H9 (cell line): Measurements from ENCODE around the gene HDGFL3. TPM values are rescaled to one million over a fixed set of nuclear protein-coding genes. Genes with fewer than 3 reads are reported as not detected.

Experiments
- DNase-seq: peaks from one replicate; pipeline ENCODE4 v3.0.0-alpha.2; 2017
- H2AFZ ChIP-seq: one replicate; pipeline ENCODE4 v1.6.1; 2013; ENCODE audit warnings: mild to moderate bottlenecking, low read length, control low read depth, moderate library complexity
- H2AK5ac ChIP-seq: 2 replicates; pipeline ENCODE4 v1.6.1; 2013; ENCODE audit warnings: low read length, control low read depth, mixed read lengths; ENCODE audit not compliant: insufficient read length
- H2BK120ac ChIP-seq: one replicate; pipeline ENCODE4 v1.6.1; 2013; ENCODE audit warnings: low read depth, mild to moderate bottlenecking, low read length, control low read depth, inconsistent platforms; ENCODE audit not compliant: poor library complexity, severe bottlenecking
- H2BK12ac ChIP-seq: 2 replicates; pipeline ENCODE4 v1.6.1; 2013; ENCODE audit warnings: low read length, control low read depth, mixed read lengths, low read depth; ENCODE audit not compliant: insufficient read length
- H2BK15ac ChIP-seq: 2 replicates; pipeline ENCODE4 v1.6.1; 2013; ENCODE audit warnings: low read depth, low read length, control low read depth
- H2BK20ac ChIP-seq: one replicate; pipeline ENCODE4 v1.6.1; 2013; ENCODE audit warnings: low read depth, mild to moderate bottlenecking, low read length, control low read depth, inconsistent platforms; ENCODE audit not compliant: poor library complexity, severe bottlenecking
- H2BK5ac ChIP-seq: 2 replicates; pipeline ENCODE4 v1.6.1; 2013; ENCODE audit warnings: low read length, control low read depth, mixed read lengths; ENCODE audit not compliant: insufficient read length
- H3K14ac ChIP-seq: 2 replicates; pipeline ENCODE4 v1.6.1; 2013; ENCODE audit warnings: low read length, control low read depth; ENCODE audit not compliant: insufficient read depth
- H3K18ac ChIP-seq: 2 replicates; pipeline ENCODE4 v1.6.1; 2013; ENCODE audit warnings: low read depth, mild to moderate bottlenecking, mixed read lengths, low read length, control low read depth; ENCODE audit not compliant: insufficient read length
- H3K23ac ChIP-seq: 2 replicates; pipeline ENCODE4 v1.6.1; 2013; ENCODE audit warnings: low read length, control low read depth, mixed read lengths, low read depth; ENCODE audit not compliant: insufficient read length
- H3K23me2 ChIP-seq: 2 replicates; pipeline ENCODE4 v1.6.1; 2013; ENCODE audit warnings: low read depth, mild to moderate bottlenecking, mixed read lengths, low read length, control low read depth; ENCODE audit not compliant: insufficient read length, poor library complexity, severe bottlenecking
- H3K27ac ChIP-seq: 2 replicates; pipeline ENCODE4 v1.5.1; 2013; ENCODE audit warnings: low read length, control low read depth, mixed read lengths, low read depth; ENCODE audit not compliant: insufficient read length
- H3K27me3 ChIP-seq: 2 replicates; pipeline ENCODE4 v1.6.1; 2013; ENCODE audit warnings: low read length, control low read depth, inconsistent platforms; ENCODE audit not compliant: insufficient read depth
- H3K4ac ChIP-seq: 2 replicates; pipeline ENCODE4 v1.6.1; 2013; ENCODE audit warnings: low read depth, mild to moderate bottlenecking, control low read depth, inconsistent platforms, low read length, moderate library complexity
- H3K4me1 ChIP-seq: 2 replicates; pipeline ENCODE4 v1.6.1; 2013; ENCODE audit warnings: low read length, control low read depth, inconsistent platforms; ENCODE audit not compliant: insufficient read depth
- H3K4me2 ChIP-seq: 2 replicates; pipeline ENCODE4 v1.6.1; 2013; ENCODE audit warnings: low read length, control low read depth, mixed read lengths; ENCODE audit not compliant: insufficient read length, insufficient read depth
- H3K56ac ChIP-seq: 2 replicates; pipeline ENCODE4 v1.6.1; 2013; ENCODE audit warnings: low read depth, mild to moderate bottlenecking, mixed read lengths, low read length, control low read depth; ENCODE audit not compliant: insufficient read length
- H3K79me1 ChIP-seq: 2 replicates; pipeline ENCODE4 v1.6.1; 2013; ENCODE audit warnings: low read depth, mild to moderate bottlenecking, moderate library complexity, low read length, control low read depth, inconsistent platforms; ENCODE audit not compliant: insufficient read depth, poor library complexity, severe bottlenecking
- H3K79me2 ChIP-seq: 2 replicates; pipeline ENCODE4 v1.6.1; 2013; ENCODE audit warnings: low read length, control low read depth, inconsistent platforms; ENCODE audit not compliant: insufficient read depth
- H3K9ac ChIP-seq: 2 replicates; pipeline ENCODE4 v1.6.1; 2013; ENCODE audit warnings: low read length, control low read depth, mixed read lengths; ENCODE audit not compliant: insufficient read length; ENCODE audit errors: extremely low read depth
- H3K9me3 ChIP-seq: one replicate; pipeline ENCODE4 v1.6.1; 2013; ENCODE audit warnings: low read depth, low read length, inconsistent platforms; ENCODE audit not compliant: control insufficient read depth
- H3T11ph ChIP-seq: one replicate; pipeline ENCODE4 v1.6.1; 2013; ENCODE audit warnings: mild to moderate bottlenecking, low read length, control low read depth, inconsistent platforms
- H4K20me1 ChIP-seq: one replicate; pipeline ENCODE4 v1.6.1; 2013; ENCODE audit not compliant: control insufficient read depth, insufficient read length, insufficient read depth
- H4K5ac ChIP-seq: 2 replicates; pipeline ENCODE4 v1.6.1; 2013; ENCODE audit warnings: low read depth, mild to moderate bottlenecking, mixed read lengths, low read length, control low read depth; ENCODE audit not compliant: insufficient read length
- H4K8ac ChIP-seq: replicated peaks from 2 replicates; pipeline ENCODE4 v1.6.1; 2013; ENCODE audit warnings: low read length, control low read depth, mixed read lengths, low read depth; ENCODE audit not compliant: insufficient read length
- H4K91ac ChIP-seq: 2 replicates; pipeline ENCODE4 v1.6.1; 2013; ENCODE audit warnings: low read depth, mild to moderate bottlenecking, moderate library complexity, mixed read lengths, low read length, control low read depth; ENCODE audit not compliant: insufficient read length
- H3K27ac Mint-ChIP-seq, 3 experiments: 2 replicates in 2 of 3; 3 replicates in 1 of 3; pipeline ENCODE4 v1.8.0; 2020 to 2021; ENCODE audit warnings: mixed read lengths in 3 of 3, mild to moderate bottlenecking in 1 of 3, moderate library complexity in 1 of 3
- H3K27me3 Mint-ChIP-seq: 2 replicates; pipeline ENCODE4 v1.8.0; 2021; ENCODE audit warnings: low read depth, mild to moderate bottlenecking, moderate library complexity, mixed read lengths
- H3K36me3 Mint-ChIP-seq, 3 experiments: 2 replicates in 2 of 3; 3 replicates in 1 of 3; pipeline ENCODE4 v1.8.0; 2020 to 2021; ENCODE audit warnings: low read depth in 3 of 3, mixed read lengths in 3 of 3; ENCODE audit not compliant: insufficient read depth in 1 of 3
- H3K4me1 Mint-ChIP-seq, 2 experiments: 2 replicates each; pipeline ENCODE4 v1.8.0; 2020; ENCODE audit warnings: mixed read lengths in 2 of 2
- H3K4me3 Mint-ChIP-seq, 2 experiments: 2 replicates in 1 of 2; 3 replicates in 1 of 2; pipeline ENCODE4 v1.8.0; 2020 to 2021; ENCODE audit warnings: mild to moderate bottlenecking in 2 of 2, mixed read lengths in 2 of 2, moderate library complexity in 1 of 2
- H3K9me3 Mint-ChIP-seq, 2 experiments: 2 replicates in 1 of 2; 3 replicates in 1 of 2; pipeline ENCODE4 v1.8.0; 2020; ENCODE audit warnings: mild to moderate bottlenecking in 2 of 2, mixed read lengths in 2 of 2, moderate library complexity in 1 of 2
- WGBS: extraction: QIAGEN DNeasy Blood & Tissue Kit; methylation state at CpG from one replicate; pipeline ENCODE4 v1.1.7; 2013; ENCODE audit warnings: missing lambda C conversion rate, low lambda C conversion rate, mixed read lengths; ENCODE audit not compliant: insufficient read length; ENCODE audit errors: extremely low coverage; 5-methylcytosine and 5-hydroxymethylcytosine counted together
- total RNA-seq: library from RNA; stranded (reverse); gene quantifications from 2 replicates; pipeline ENCODE4 v1.2.1, GENCODE V29; 2021
- TF ChIP-seq, protein P1 (sequence below): fragments of 200-600 bp; sonication (generic); conservative IDR thresholded peaks from 3 replicates; pipeline ENCODE4 v1.8.0; 2021; ENCODE audit warnings: antibody characterized with exemption, mild to moderate bottlenecking

HDGFL3 gene
- total RNA-seq, 1 experiment from 2014 or later: 120 TPM

DNA sequence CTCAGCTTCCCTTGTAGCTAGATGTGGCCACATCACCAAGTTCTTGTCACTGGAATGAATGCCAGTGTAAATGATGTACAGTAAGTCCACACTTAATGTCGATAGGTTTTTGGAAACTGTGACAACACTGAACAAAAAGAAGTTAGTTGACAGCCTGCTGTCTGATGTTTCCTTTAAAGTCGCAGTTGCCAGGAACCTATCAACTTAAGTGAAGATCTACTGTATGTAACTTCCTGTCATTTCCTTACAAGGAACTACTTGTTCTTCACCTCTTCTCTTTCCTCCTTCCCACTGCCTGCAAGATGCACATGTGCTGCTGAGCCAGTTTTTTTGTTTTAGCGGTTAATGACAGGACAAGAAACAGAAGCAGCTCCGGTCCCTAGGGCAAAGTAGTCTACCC, 44.6 kb downstream of the HDGFL3 start:
- no peak overlapping the region for H2BK15ac ChIP-seq
- no peak overlapping the region for H3T11ph ChIP-seq
- H2AFZ ChIP-seq: no peak overlapping the region
- no peak overlapping the region for H2BK12ac ChIP-seq
- Mint-ChIP-seq H3K4me3 (no peak overlapping the region), H3K9me3 (peaks cover 0 to 5% of the 10 kb centered on the region in 2 experiments; a peak in 2 of 5 replicates), H3K27ac (peak overlapping the region in 1 of 3 experiments; percentile 79; a peak in 1 of 7 replicates), H3K4me1 (peaks cover 20 to 24% of the 10 kb centered on the region in 2 experiments), H3K36me3 (peaks cover 8 to 26% (median 25%) of the 10 kb centered on the region in 3 experiments; a peak in 6 of 7 replicates), H3K27me3 (no peaks in the 10 kb centered on the region)
- H2BK120ac ChIP-seq: no peak overlapping the region
- no peak for DNase-seq
- no peak overlapping the region for H2BK20ac ChIP-seq
- H3K56ac ChIP-seq: no peak overlapping the region
- H4K5ac ChIP-seq: no peak overlapping the region
- no CpG with 5 or more reads among the region's 4 CpGs for WGBS
- no peak overlapping the region for H3K23ac ChIP-seq
- TF ChIP-seq, protein P1, sequence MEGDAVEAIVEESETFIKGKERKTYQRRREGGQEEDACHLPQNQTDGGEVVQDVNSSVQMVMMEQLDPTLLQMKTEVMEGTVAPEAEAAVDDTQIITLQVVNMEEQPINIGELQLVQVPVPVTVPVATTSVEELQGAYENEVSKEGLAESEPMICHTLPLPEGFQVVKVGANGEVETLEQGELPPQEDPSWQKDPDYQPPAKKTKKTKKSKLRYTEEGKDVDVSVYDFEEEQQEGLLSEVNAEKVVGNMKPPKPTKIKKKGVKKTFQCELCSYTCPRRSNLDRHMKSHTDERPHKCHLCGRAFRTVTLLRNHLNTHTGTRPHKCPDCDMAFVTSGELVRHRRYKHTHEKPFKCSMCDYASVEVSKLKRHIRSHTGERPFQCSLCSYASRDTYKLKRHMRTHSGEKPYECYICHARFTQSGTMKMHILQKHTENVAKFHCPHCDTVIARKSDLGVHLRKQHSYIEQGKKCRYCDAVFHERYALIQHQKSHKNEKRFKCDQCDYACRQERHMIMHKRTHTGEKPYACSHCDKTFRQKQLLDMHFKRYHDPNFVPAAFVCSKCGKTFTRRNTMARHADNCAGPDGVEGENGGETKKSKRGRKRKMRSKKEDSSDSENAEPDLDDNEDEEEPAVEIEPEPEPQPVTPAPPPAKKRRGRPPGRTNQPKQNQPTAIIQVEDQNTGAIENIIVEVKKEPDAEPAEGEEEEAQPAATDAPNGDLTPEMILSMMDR: no peak
- H3K27me3 ChIP-seq: no peaks in the 10 kb centered on the region
- H2BK5ac ChIP-seq: no peak overlapping the region
- H3K4me1 ChIP-seq: peaks cover 4% of the 10 kb centered on the region; the same call in 1 of the 2 replicates
- H3K27ac ChIP-seq: no peak overlapping the region
- H3K18ac ChIP-seq: no peak overlapping the region
- H4K8ac ChIP-seq: no peak overlapping the region
- no peak overlapping the region for H3K9ac ChIP-seq
- no peak overlapping the region for H3K14ac ChIP-seq
- H3K4me2 ChIP-seq: no peak overlapping the region
- no peak overlapping the region for H4K91ac ChIP-seq
- no peaks in the 10 kb centered on the region for H3K9me3 ChIP-seq
- no peaks in the 10 kb centered on the region for H3K79me1 ChIP-seq
- no peaks in the 10 kb centered on the region for H4K20me1 ChIP-seq
- H3K23me2 ChIP-seq: no peaks in the 10 kb centered on the region
- H3K4ac ChIP-seq: no peak overlapping the region
- peaks cover 9% of the 10 kb centered on the region; the same call in 1 of the 2 replicates for H3K79me2 ChIP-seq
- no peak overlapping the region for H2AK5ac ChIP-seq
